Suprapubic skin (tissue), 3 donors: ENCODE measurements around the gene ZNF653.

Experiments
- CTCF ChIP-seq, 2 donors: fragments of 200-600 bp in 1 of 2; fragments of 450-650 bp in 1 of 2; sonication (generic) in 1 of 2; IDR thresholded peaks; one replicate each; pipeline ENCODE4 v1.5.1; 2016 to 2019; ENCODE audit warnings: antibody characterized with exemption in 2 of 2, mild to moderate bottlenecking in 1 of 2, moderate library complexity in 1 of 2
- POLR2A ChIP-seq, 2 donors: fragments of 450-650 bp; IDR thresholded peaks; one replicate each; pipeline ENCODE4 v1.6.1; 2017; ENCODE audit warnings: antibody characterized with exemption in 2 of 2, mild to moderate bottlenecking in 2 of 2, moderate library complexity in 2 of 2

- no peak for TF ChIP-seq CTCF (IDR thresholded peaks at IDR 0.05)
- TF ChIP-seq POLR2A (IDR thresholded peaks at IDR 0.05), result no peak
These were observed 42.2 kb downstream of the ZNF653 start for GRCh38 chr19:11463391-11463790.
